B cell (primary cell): ENCODE measurements around the gene PYGO2. TPM values are rescaled to one million over a fixed set of nuclear protein-coding genes. Genes with fewer than 3 reads are reported as not detected.

Source experiments
- ATAC-seq: fragments of 200-7000 bp; cut with Tn5 transposase; one replicate; pipeline ENCODE4 v1.10.0; 2021; ENCODE audit warnings: low read depth, mild to moderate bottlenecking, moderate number of reproducible peaks, moderate library complexity
- CTCF ChIA-PET: fragments of 350-600 bp; sonication (Branson Sonifier 250); formaldehyde crosslinking; loops from one replicate; lab custom pipeline; 2021; ENCODE audit warnings: antibody characterized with exemption, inconsistent platforms; lab: Charles Lee
- POLR2A ChIA-PET: fragments of 350-600 bp; sonication (Branson Sonifier 250); formaldehyde crosslinking; loops from one replicate; lab custom pipeline; 2021; ENCODE audit warnings: antibody characterized with exemption; lab: Charles Lee
- DNase-seq: peaks from one replicate; pipeline ENCODE4 v3.0.0; 2013
- H2AFZ ChIP-seq: 2 replicates; pipeline ENCODE4 v1.6.1; 2012; ENCODE audit warnings: mild to moderate bottlenecking, low read depth, low read length; ENCODE audit not compliant: insufficient read depth, poor library complexity, severe bottlenecking
- H3K27ac ChIP-seq, 2 donors: 1 replicate in 1 of 2; 2 replicates in 1 of 2; pipeline ENCODE4 v1.5.1; 2012 to 2013; ENCODE audit warnings: low read length in 2 of 2, mild to moderate bottlenecking in 2 of 2, moderate library complexity in 1 of 2
- H3K27me3 ChIP-seq, 4 experiments: fragments of 200-600 bp in 1 of 4; sonication (generic) in 1 of 4; replicated peaks in 1 of 4; 1 replicate in 2 of 4; 2 replicates in 2 of 4; pipeline versions ENCODE4 v1.6.1 to v1.7.0; 2013 to 2016; ENCODE audit warnings: low read length in 3 of 4, mild to moderate bottlenecking in 2 of 4, mixed read lengths in 1 of 4, moderate library complexity in 1 of 4; ENCODE audit not compliant: insufficient read depth in 4 of 4, control insufficient read depth in 3 of 4; ENCODE audit errors: control extremely low read depth in 1 of 4
- H3K36me3 ChIP-seq, 2 experiments: replicated peaks in 1 of 2; 1 replicate in 1 of 2; 2 replicates in 1 of 2; pipeline versions ENCODE4 v1.6.1 to v1.7.1; 2013; ENCODE audit warnings: low read length in 1 of 2; ENCODE audit not compliant: insufficient read depth in 2 of 2, control insufficient read depth in 1 of 2; ENCODE audit errors: control extremely low read depth in 1 of 2, extremely low read depth in 1 of 2
- H3K4me1 ChIP-seq, 2 donors: fragments of 200-600 bp in 1 of 2; sonication (generic) in 1 of 2; 1 replicate in 1 of 2; 2 replicates in 1 of 2; pipeline versions ENCODE4 v1.5.1 to v1.6.1; 2013 to 2017; ENCODE audit warnings: low read length in 2 of 2; ENCODE audit not compliant: control insufficient read depth in 2 of 2, insufficient read depth in 2 of 2
- H3K4me2 ChIP-seq: replicated peaks from 2 replicates; pipeline ENCODE3; 2012; ENCODE audit warnings: mild to moderate bottlenecking, low read depth, low read length; ENCODE audit not compliant: poor library complexity, severe bottlenecking
- H3K4me3 ChIP-seq, 5 experiments: fragments of 200-600 bp in 1 of 5; sonication (generic) in 1 of 5; 1 replicate in 3 of 5; 2 replicates in 2 of 5; pipeline versions ENCODE4 v1.5.1 to v1.7.0; 2011 to 2016; ENCODE audit warnings: low read length in 4 of 5, mild to moderate bottlenecking in 4 of 5, low read depth in 2 of 5, control low read depth in 1 of 5, moderate library complexity in 1 of 5; ENCODE audit not compliant: insufficient read depth in 1 of 5; ENCODE audit errors: control extremely low read depth in 1 of 5, extremely low read depth in 1 of 5
- H3K79me2 ChIP-seq: fragments of 200-600 bp; sonication (generic); one replicate; pipeline ENCODE4 v1.6.0; 2016; ENCODE audit warnings: low read length; ENCODE audit not compliant: control insufficient read depth, insufficient read depth
- H3K9ac ChIP-seq: fragments of 200-600 bp; sonication (generic); 2 replicates; pipeline ENCODE4 v1.6.1; 2017; ENCODE audit warnings: mild to moderate bottlenecking, low read length, moderate library complexity
- H3K9me3 ChIP-seq, 3 donors: one replicate each; pipeline versions ENCODE4 v1.6.1 to v1.7.1; 2013; ENCODE audit warnings: low read length in 2 of 3; ENCODE audit not compliant: control insufficient read depth in 2 of 3, insufficient read depth in 1 of 3; ENCODE audit errors: control extremely low read depth in 1 of 3
- H4K20me1 ChIP-seq: 2 replicates; pipeline ENCODE4 v1.6.0; 2012; ENCODE audit warnings: mild to moderate bottlenecking, low read length; ENCODE audit not compliant: insufficient read depth, control insufficient read depth, poor library complexity, severe bottlenecking
- H3K27ac Mint-ChIP-seq: one replicate; pipeline ENCODE4 v1.8.0; 2021; ENCODE audit warnings: mixed read lengths
- H3K27me3 Mint-ChIP-seq: one replicate; pipeline ENCODE4 v1.8.0; 2021; ENCODE audit warnings: mixed read lengths
- H3K4me1 Mint-ChIP-seq: one replicate; pipeline ENCODE4 v1.8.0; 2021; ENCODE audit warnings: mixed read lengths
- H3K4me3 Mint-ChIP-seq: one replicate; pipeline ENCODE4 v1.8.0; 2021; ENCODE audit warnings: mixed read lengths
- H3K9me3 Mint-ChIP-seq: one replicate; pipeline ENCODE4 v1.8.0; 2022; ENCODE audit warnings: mixed read lengths; ENCODE audit not compliant: insufficient read depth
- CTCF ChIP-seq: fragments of 200-600 bp; IDR thresholded peaks from one replicate; pipeline ENCODE4 v1.8.0; 2022; ENCODE audit warnings: antibody characterized with exemption, mild to moderate bottlenecking
- EZH2 ChIP-seq: IDR thresholded peaks from 2 replicates; pipeline ENCODE4 v1.6.1; 2012; ENCODE audit warnings: borderline replicate concordance, low read depth, mild to moderate bottlenecking, moderate library complexity, low read length; ENCODE audit not compliant: insufficient read depth, poor library complexity, severe bottlenecking
- WGBS: methylation state at CpG from one replicate; pipeline ENCODE4 v1.1.5; 2013; ENCODE audit warnings: missing lambda C conversion rate; ENCODE audit not compliant: insufficient coverage; 5-methylcytosine and 5-hydroxymethylcytosine counted together
- intact Hi-C: fragments of 100-400 bp; cut with micrococcal nuclease; formaldehyde crosslinking; loops from one replicate; pipeline ENCODE4 v1.10.0; 2022
- polyA plus RNA-seq: library from polyadenylated mRNA; depleted of rRNA; stranded (reverse); fragments of >200 nt; gene quantifications from 2 replicates; pipeline ENCODE4 v1.2.3, GENCODE V29; 2012
- total RNA-seq, 2 donors: library from RNA; stranded (reverse); fragments of 120-200 nt in 1 of 2; gene quantifications; 1 replicate in 1 of 2; 2 replicates in 1 of 2; pipeline versions ENCODE4 v1.2.3 to v1.2.4, GENCODE V29; 2013 to 2022

Gene PYGO2
- total and polyA plus RNA-seq, 2 donors (not counting 1 experiment from before 2014, with no cell fraction given), result 22.2 to 52.7 TPM

- ATAC-seq, result no peak
- H3K4me1 ChIP-seq, result peaks cover 92 to 100% of the 10 kb centered on the region in 2 donors
- no peak for DNase-seq
- peaks cover 35% of the 10 kb centered on the region for H3K79me2 ChIP-seq
- H3K9me3 ChIP-seq, result no peaks in the 10 kb centered on the region
- POLR2A ChIA-PET, result interaction anchor here (1.0 kb wide), 1 partner anchor 9 kb away, joined by 4 read pairs; no protein-coding TSS in a partner anchor
- H3K27ac ChIP-seq, result peak overlapping the region in 1 of 2 donors; percentile 48
- peaks cover 0 to 29% of the 10 kb centered on the region in 2 experiments for H3K36me3 ChIP-seq
- H3K4me1 Mint-ChIP-seq, result peaks cover 78% of the 10 kb centered on the region
- no peaks in the 10 kb centered on the region for H3K27me3 Mint-ChIP-seq
- H2AFZ ChIP-seq, result no peak overlapping the region
- no peak overlapping the region for H3K9ac ChIP-seq
- CTCF ChIA-PET, result interaction anchor here (0.9 to 17.4 kb wide), 4 partner anchors 8 to 33 kb away, joined by 3 to 295 read pairs (median 4); partner anchors contain the start of genes LENEP and ZBTB7B
- no CpG with 5 or more reads among the region's 5 CpGs for WGBS
- no peak for TF ChIP-seq EZH2
- no peak for TF ChIP-seq CTCF
- H3K27ac Mint-ChIP-seq, result peak overlapping the region; percentile 75
- H3K9me3 Mint-ChIP-seq, result no peaks in the 10 kb centered on the region
- H3K4me3 ChIP-seq, result no peak overlapping the region
- H3K4me3 Mint-ChIP-seq, result no peak overlapping the region
- intact Hi-C loops, result no loop called here
- H4K20me1 ChIP-seq, result peaks cover 35% of the 10 kb centered on the region
- peak overlapping the region; percentile 61 for H3K4me2 ChIP-seq
- no peaks in the 10 kb centered on the region for H3K27me3 ChIP-seq
Observed at GRCh38 chr1:155011004-155011416, 49.4 kb upstream of the PYGO2 start.

GRCh38 chr1:155010211-155010918, 48.8 kb upstream of the PYGO2 start:
- Mint-ChIP-seq H3K27me3 (no peaks in the 10 kb centered on the region), H3K4me3 (peak overlapping the region; percentile 10), H3K9me3 (no peaks in the 10 kb centered on the region), H3K27ac (peak overlapping the region; percentile 82), H3K4me1 (peaks cover 78% of the 10 kb centered on the region)
- ATAC-seq (no peak), DNase-seq (no peak)
- no peak for TF ChIP-seq EZH2
- no peak for TF ChIP-seq CTCF
- Histone ChIP-seq H3K27me3 (no peaks in the 10 kb centered on the region), H3K27ac (peak overlapping the region in 1 of 2 donors; percentile 48), H4K20me1 (peaks cover 35% of the 10 kb centered on the region), H3K4me2 (peak overlapping the region; percentile 61), H3K4me1 (peaks cover 93 to 100% of the 10 kb centered on the region in 2 donors), H3K36me3 (peaks cover 0 to 25% of the 10 kb centered on the region in 2 experiments), H3K79me2 (peaks cover 40% of the 10 kb centered on the region), H2AFZ (no peak overlapping the region), H3K4me3 (no peak overlapping the region), H3K9ac (no peak overlapping the region), H3K9me3 (no peaks in the 10 kb centered on the region)
- ChIA-PET POLR2A (interaction anchor here (0.6 to 1.0 kb wide), 4 partner anchors 10 to 56 kb away, joined by 3 to 4 read pairs (median 4); partner anchors contain the start of gene CKS1B), CTCF (interaction anchor here (0.9 to 17.4 kb wide), 3 partner anchors 9 to 11 kb away, joined by 3 to 295 read pairs (median 3); partner anchors contain the start of genes LENEP and ZBTB7B)
- 20% methylated on average over 2 of the region's 11 CpGs for WGBS
- intact Hi-C loops, result no loop called here
